Measurements from ENCODE around the gene MGLL. TPM values are rescaled to one million over a fixed set of nuclear protein-coding genes. Genes with fewer than 3 reads are reported as not detected.

Gene MGLL
- polyA plus RNA-seq, 4 donors: 24.7 to 47.2 (median 43.1) TPM

DNA sequence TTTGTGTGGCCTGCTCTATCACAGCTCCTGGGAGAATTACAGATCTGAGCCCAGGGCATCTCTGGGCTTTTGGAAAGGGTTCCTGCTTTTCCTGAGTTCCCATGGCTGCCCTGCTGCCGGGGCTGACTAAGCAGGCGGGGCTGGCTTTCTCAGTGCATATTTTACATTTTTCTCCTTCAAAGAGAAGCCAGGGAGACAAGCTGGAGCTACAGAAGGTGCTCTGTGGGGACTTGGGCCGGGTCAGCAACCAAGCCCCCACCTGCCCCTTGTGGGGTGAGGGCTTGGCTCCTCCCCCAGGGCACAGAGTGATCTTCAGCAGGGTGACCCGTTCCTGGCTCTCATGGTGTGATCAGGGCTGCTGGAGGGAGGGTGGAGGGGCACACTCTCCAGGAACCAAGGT, 132.2 kb downstream of the MGLL start:
- Histone ChIP-seq H3K4me3 (ENCODE audit: low read depth in 1 of 3, low read length in 3 of 3) (no peak overlapping the region), H3K27me3 (ENCODE audit: control insufficient read depth in 3 of 3, insufficient read depth in 3 of 3, low read length in 3 of 3) (no peaks in the 10 kb centered on the region), H3K9me3 (ENCODE audit: control insufficient read depth in 2 of 2, insufficient read depth in 1 of 2, low read depth in 1 of 2, low read length in 1 of 2) (no peaks in the 10 kb centered on the region), H3K4me1 (ENCODE audit: control insufficient read depth in 3 of 3, insufficient read depth in 2 of 3, low read depth in 1 of 3, low read length in 2 of 3) (no peaks in the 10 kb centered on the region), H3K27ac (ENCODE audit: low read depth in 1 of 3, low read length in 2 of 3) (no peak overlapping the region), H3K36me3 (ENCODE audit: control insufficient read depth in 3 of 3, insufficient read depth in 2 of 3, low read depth in 1 of 3, low read length in 3 of 3) (peaks cover 0 to 43% (median 0%) of the 10 kb centered on the region in 3 donors)
- WGBS, 3 donors: 77 to 85% (median 82%) methylated on average over 4 of the region's 4 CpGs
- no peak for DNase-seq
- no peak for FAIRE-seq

DNA sequence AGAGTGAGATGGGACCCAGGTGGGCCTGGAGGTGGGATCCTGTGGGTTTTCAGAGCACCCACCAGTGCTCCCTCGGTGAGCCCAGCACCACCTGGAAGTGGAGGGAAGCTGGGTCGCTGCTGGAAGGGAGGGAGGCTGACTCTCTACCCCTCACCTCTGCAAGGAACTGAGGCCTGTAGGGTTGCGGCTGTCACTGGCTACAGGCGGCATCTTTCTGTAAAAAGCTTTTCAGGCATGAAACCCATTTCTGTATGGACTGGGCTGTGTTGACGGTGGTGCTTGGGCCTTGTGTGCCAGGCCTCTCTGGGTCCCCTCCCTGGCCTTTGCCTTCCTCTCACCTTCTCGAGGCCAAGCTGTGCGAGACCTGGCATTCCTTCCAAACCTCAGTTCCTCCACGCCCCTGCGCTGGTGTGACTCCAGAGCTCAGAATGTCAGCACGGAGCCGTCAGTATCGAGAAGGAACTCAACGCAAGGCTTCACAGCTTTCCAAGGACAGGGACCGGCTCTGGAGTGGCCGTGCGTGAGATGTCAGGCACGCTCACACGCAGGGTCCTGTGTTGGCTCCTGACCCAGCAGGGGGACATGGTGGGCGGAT, 133.0 kb downstream of the MGLL start:
- WGBS, 3 donors: 91 to 94% (median 91%) methylated on average over 18 to 19 of the region's 19 CpGs
- Histone ChIP-seq H3K27ac (ENCODE audit: low read depth in 1 of 3, low read length in 2 of 3) (no peak overlapping the region), H3K4me1 (ENCODE audit: control insufficient read depth in 3 of 3, insufficient read depth in 2 of 3, low read depth in 1 of 3, low read length in 2 of 3) (no peaks in the 10 kb centered on the region), H3K4me3 (ENCODE audit: low read depth in 1 of 3, low read length in 3 of 3) (no peak overlapping the region), H3K9me3 (ENCODE audit: control insufficient read depth in 2 of 2, insufficient read depth in 1 of 2, low read depth in 1 of 2, low read length in 1 of 2) (no peaks in the 10 kb centered on the region), H3K27me3 (ENCODE audit: control insufficient read depth in 3 of 3, insufficient read depth in 3 of 3, low read length in 3 of 3) (no peaks in the 10 kb centered on the region), H3K36me3 (ENCODE audit: control insufficient read depth in 3 of 3, insufficient read depth in 2 of 3, low read depth in 1 of 3, low read length in 3 of 3) (peaks cover 0 to 36% (median 0%) of the 10 kb centered on the region in 3 donors)
- no peak for DNase-seq
- FAIRE-seq: no peak

DNA sequence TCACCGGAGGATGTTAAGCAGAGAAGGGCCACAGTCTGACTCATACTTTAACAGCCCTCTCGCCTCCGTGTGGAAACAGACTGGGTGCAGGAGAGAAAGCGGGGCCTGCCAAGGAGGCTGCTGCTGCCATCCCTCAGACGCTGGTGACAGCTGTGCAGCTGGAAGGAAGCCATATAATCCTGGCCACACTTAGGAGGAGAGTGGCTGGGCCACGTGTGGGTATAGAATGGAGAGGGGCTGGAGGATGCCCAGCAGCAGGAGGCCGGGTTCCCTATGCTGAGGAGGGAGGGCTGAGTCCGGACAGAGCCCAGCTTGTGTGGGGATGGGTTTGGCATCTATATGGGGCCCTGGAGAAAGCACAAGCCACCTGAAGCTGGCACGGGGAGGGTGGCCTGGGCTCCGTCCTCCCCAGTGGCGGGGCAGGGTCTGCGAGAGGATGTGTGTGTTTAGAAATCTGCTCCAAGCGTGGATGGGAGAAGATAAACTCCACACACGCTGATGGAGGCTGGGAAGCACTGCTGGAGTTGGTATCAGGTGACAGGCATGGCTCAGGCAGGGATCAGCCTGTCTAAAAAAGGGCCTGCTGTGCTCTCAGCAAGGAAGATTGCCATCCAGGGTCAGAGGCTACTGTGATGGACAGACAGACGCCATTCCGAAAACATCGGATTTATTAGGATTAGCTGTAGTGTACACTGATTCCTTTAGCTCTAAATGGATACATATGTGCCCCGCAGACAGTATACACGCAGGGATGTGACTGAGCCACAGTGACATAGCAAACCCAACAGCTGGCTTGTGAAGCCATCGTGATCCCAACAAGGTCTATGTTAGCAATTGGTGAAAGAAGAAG, 133.7 kb downstream of the MGLL start:
- H3K27me3 ChIP-seq (ENCODE audit: control insufficient read depth in 3 of 3, insufficient read depth in 3 of 3, low read length in 3 of 3): no peaks in the 10 kb centered on the region
- 74 to 77% (median 77%) methylated on average over 20 of the region's 20 CpGs for WGBS, 3 donors
- no peaks in the 10 kb centered on the region for H3K4me1 ChIP-seq (ENCODE audit: control insufficient read depth in 3 of 3, insufficient read depth in 2 of 3, low read depth in 1 of 3, low read length in 2 of 3)
- DNase-seq: no peak
- no peak overlapping the region for H3K27ac ChIP-seq (ENCODE audit: low read depth in 1 of 3, low read length in 2 of 3)
- H3K4me3 ChIP-seq (ENCODE audit: low read depth in 1 of 3, low read length in 3 of 3): no peak overlapping the region
- H3K9me3 ChIP-seq (ENCODE audit: control insufficient read depth in 2 of 2, insufficient read depth in 1 of 2, low read depth in 1 of 2, low read length in 1 of 2): no peaks in the 10 kb centered on the region
- FAIRE-seq: no peak
- peaks cover 0 to 35% (median 0%) of the 10 kb centered on the region in 3 donors for H3K36me3 ChIP-seq (ENCODE audit: control insufficient read depth in 3 of 3, insufficient read depth in 2 of 3, low read depth in 1 of 3, low read length in 3 of 3)

DNA sequence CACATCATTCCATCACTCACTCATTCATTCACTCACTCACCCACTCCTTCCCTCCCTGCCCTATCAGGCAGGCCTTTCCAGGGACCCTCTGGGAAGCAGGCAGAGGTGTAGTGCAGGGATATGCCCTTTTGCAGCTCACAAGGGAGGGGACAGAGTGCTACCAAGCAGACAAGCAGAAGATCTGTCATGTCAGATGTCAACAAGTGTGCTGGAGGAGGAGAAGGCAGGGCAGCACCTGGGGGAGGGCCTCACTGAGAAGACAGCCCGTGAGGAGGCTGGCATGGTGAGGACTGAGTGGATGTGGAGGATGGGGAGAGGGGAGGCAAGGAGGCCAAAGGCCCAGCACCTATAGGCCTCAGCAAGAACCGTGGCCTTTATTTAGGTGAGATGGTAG, 134.3 kb downstream of the MGLL start:
- H3K9me3 ChIP-seq (ENCODE audit: control insufficient read depth in 2 of 2, insufficient read depth in 1 of 2, low read depth in 1 of 2, low read length in 1 of 2): no peaks in the 10 kb centered on the region
- DNase-seq (no peak), FAIRE-seq (no peak)
- no peaks in the 10 kb centered on the region for H3K27me3 ChIP-seq (ENCODE audit: control insufficient read depth in 3 of 3, insufficient read depth in 3 of 3, low read length in 3 of 3)
- peaks cover 0 to 30% (median 0%) of the 10 kb centered on the region in 3 donors for H3K36me3 ChIP-seq (ENCODE audit: control insufficient read depth in 3 of 3, insufficient read depth in 2 of 3, low read depth in 1 of 3, low read length in 3 of 3)
- no peaks in the 10 kb centered on the region for H3K4me1 ChIP-seq (ENCODE audit: control insufficient read depth in 3 of 3, insufficient read depth in 2 of 3, low read depth in 1 of 3, low read length in 2 of 3)
- no peak overlapping the region for H3K4me3 ChIP-seq (ENCODE audit: low read depth in 1 of 3, low read length in 3 of 3)
- H3K27ac ChIP-seq (ENCODE audit: low read depth in 1 of 3, low read length in 2 of 3): no peak overlapping the region
- 70 to 73% (median 71%) methylated on average over 2 of the region's 2 CpGs for WGBS, 3 donors

DNA sequence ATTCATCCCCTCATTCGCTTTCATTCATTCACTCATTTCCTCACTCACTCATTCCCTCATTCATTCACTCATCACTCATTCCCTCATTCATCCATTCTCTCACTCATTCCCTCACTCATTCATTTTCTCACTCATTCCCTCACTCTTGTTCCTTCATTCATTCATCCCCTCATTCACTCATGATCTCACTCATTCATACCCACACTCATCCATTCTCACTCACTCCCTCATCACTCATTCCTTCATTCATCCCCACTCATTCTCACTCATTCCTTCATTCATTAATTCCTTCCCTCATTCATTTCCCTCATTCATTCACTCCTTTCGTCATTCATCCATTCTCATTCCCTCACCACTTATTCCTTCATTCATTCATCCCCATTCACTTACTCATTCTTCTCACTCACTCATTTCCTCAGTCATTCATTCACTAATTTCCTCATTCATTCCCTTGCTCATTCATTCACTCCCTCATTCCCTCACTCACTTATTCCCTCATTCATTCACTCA, 135.0 kb downstream of the MGLL start:
- H3K4me1 ChIP-seq (ENCODE audit: control insufficient read depth in 3 of 3, insufficient read depth in 2 of 3, low read depth in 1 of 3, low read length in 2 of 3): no peaks in the 10 kb centered on the region

DNA sequence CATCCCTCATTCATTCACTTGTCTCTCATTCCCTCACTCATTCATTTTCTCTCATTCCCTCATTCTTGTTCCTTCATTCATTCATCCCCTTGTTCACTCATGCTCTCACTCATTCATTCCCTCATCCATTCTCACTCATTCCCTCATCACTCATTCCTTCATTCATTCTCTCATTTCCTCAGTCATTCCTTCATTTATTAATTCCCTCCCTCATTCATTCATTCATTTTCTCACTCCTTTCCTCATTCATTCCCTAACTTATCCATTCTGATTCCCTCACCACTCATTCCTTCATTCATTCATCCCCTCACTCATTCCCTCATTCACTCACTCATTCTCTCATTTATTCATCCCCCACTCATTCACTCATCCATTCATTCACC, 135.8 kb downstream of the MGLL start:
- FAIRE-seq (no peak), DNase-seq (no peak)
- Histone ChIP-seq H3K4me1 (ENCODE audit: control insufficient read depth in 3 of 3, insufficient read depth in 2 of 3, low read depth in 1 of 3, low read length in 2 of 3) (no peaks in the 10 kb centered on the region), H3K27me3 (ENCODE audit: control insufficient read depth in 3 of 3, insufficient read depth in 3 of 3, low read length in 3 of 3) (no peaks in the 10 kb centered on the region), H3K36me3 (ENCODE audit: control insufficient read depth in 3 of 3, insufficient read depth in 2 of 3, low read depth in 1 of 3, low read length in 3 of 3) (peaks cover 0 to 16% (median 0%) of the 10 kb centered on the region in 3 donors), H3K4me3 (ENCODE audit: low read depth in 1 of 3, low read length in 3 of 3) (no peak overlapping the region), H3K27ac (ENCODE audit: low read depth in 1 of 3, low read length in 2 of 3) (no peak overlapping the region), H3K9me3 (ENCODE audit: control insufficient read depth in 2 of 2, insufficient read depth in 1 of 2, low read depth in 1 of 2, low read length in 1 of 2) (no peaks in the 10 kb centered on the region)

More for the DNA sequence above, 135.0 kb downstream of the MGLL start:
- Histone ChIP-seq H3K27me3 (ENCODE audit: control insufficient read depth in 3 of 3, insufficient read depth in 3 of 3, low read length in 3 of 3) (no peaks in the 10 kb centered on the region), H3K36me3 (ENCODE audit: control insufficient read depth in 3 of 3, insufficient read depth in 2 of 3, low read depth in 1 of 3, low read length in 3 of 3) (peaks cover 0 to 22% (median 0%) of the 10 kb centered on the region in 3 donors), H3K9me3 (ENCODE audit: control insufficient read depth in 2 of 2, insufficient read depth in 1 of 2, low read depth in 1 of 2, low read length in 1 of 2) (no peaks in the 10 kb centered on the region), H3K4me3 (ENCODE audit: low read depth in 1 of 3, low read length in 3 of 3) (no peak overlapping the region), H3K27ac (ENCODE audit: low read depth in 1 of 3, low read length in 2 of 3) (no peak overlapping the region)
- no peak for FAIRE-seq
- 91 to 96% (median 92%) methylated on average over 2 of the region's 2 CpGs for WGBS, 3 donors
- DNase-seq: no peak

DNA sequence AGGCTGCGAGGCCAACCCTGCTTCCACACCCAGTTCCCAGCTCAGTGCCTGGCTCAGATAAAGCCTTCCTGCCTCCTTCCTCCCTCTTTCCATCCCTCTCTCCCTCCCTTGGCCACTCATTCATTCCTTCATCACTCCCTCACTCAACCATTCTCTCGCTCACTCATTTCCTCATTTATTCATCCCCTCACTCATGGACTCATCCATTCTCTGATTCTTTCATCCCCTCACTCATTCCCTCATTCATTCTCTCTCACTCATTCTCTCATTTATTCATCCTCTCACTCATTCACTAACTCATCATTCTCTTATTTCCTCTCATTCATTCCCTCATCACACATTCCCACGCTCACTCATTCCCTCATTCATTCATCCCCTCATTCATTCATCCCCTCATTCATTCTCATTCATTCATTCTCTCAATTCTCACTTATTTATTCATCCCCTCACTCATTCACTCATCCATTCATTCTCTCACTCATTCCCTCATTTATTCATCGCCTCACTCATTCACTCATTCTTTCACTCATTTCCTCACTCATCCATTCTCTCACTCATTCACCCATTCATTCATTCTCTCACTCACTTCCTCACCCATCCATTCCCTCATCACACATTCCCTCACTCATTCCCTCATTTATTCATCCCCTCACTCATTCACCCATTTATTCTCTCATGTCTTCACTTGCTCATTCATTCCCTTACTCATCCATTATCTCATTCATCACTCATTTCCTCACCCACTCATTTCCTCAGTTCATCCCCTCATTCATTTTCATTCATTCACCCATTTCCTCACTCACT, 136.4 kb downstream of the MGLL start:
- DNase-seq (no peak), FAIRE-seq (no peak)
- H3K27me3 ChIP-seq (ENCODE audit: control insufficient read depth in 3 of 3, insufficient read depth in 3 of 3, low read length in 3 of 3): no peaks in the 10 kb centered on the region
- no peak overlapping the region for H3K4me3 ChIP-seq (ENCODE audit: low read depth in 1 of 3, low read length in 3 of 3)
- H3K4me1 ChIP-seq (ENCODE audit: control insufficient read depth in 3 of 3, insufficient read depth in 2 of 3, low read depth in 1 of 3, low read length in 2 of 3): no peaks in the 10 kb centered on the region
- no peaks in the 10 kb centered on the region for H3K9me3 ChIP-seq (ENCODE audit: control insufficient read depth in 2 of 2, insufficient read depth in 1 of 2, low read depth in 1 of 2, low read length in 1 of 2)
- 75 to 79% (median 77%) methylated on average over 4 of the region's 4 CpGs for WGBS, 3 donors
- peaks cover 0 to 13% (median 0%) of the 10 kb centered on the region in 3 donors for H3K36me3 ChIP-seq (ENCODE audit: control insufficient read depth in 3 of 3, insufficient read depth in 2 of 3, low read depth in 1 of 3, low read length in 3 of 3)
- no peak overlapping the region for H3K27ac ChIP-seq (ENCODE audit: low read depth in 1 of 3, low read length in 2 of 3)
